Measurements from ENCODE around the gene MARCHF10. TPM values are rescaled to one million over a fixed set of nuclear protein-coding genes. Genes with fewer than 3 reads are reported as not detected.

MARCHF10 gene
- total and polyA plus RNA-seq, 2 of the 13 experiments (the other 11 are each of a cell fraction or from before 2014, with no cell fraction given): not detected

GRCh38 chr17:62703776-62704380 lies 104.2 kb downstream of the MARCHF10 start (continued):
- TF ChIP-seq DZIP1 (CRISPR knock-in tag; IDR thresholded peaks at IDR 0.05): no peak
- TF ChIP-seq ZBTB46 (CRISPR knock-in tag; IDR thresholded peaks at IDR 0.05; ENCODE audit: borderline replicate concordance): no peak
- TF ChIP-seq POLR2AphosphoS5 (IDR thresholded peaks at IDR 0.05; ENCODE audit: low read depth, low read length): no peak
- TF ChIP-seq ZNF552 (CRISPR knock-in tag; IDR thresholded peaks at IDR 0.05; ENCODE audit: borderline replicate concordance): 0 out of 2 replicates have a peak, but pooled peaks have one; percentile 42
- no peak for TF ChIP-seq SKIL (CRISPR knock-in tag; IDR thresholded peaks at IDR 0.05; ENCODE audit: borderline replicate concordance)
- no peak for TF ChIP-seq PPARG (CRISPR knock-in tag; conservative IDR thresholded peaks at IDR 0.05)
- TF ChIP-seq GPN1 (CRISPR knock-in tag; IDR thresholded peaks at IDR 0.05; ENCODE audit: borderline replicate concordance): no peak
- no peak for TF ChIP-seq ZNF260 (CRISPR knock-in tag; IDR thresholded peaks at IDR 0.05; ENCODE audit: borderline replicate concordance, low read depth)
- TF ChIP-seq KLF13 (CRISPR knock-in tag; IDR thresholded peaks at IDR 0.05): no peak
- no peak for TF ChIP-seq MTA1 (CRISPR knock-in tag; IDR thresholded peaks at IDR 0.05; ENCODE audit: borderline replicate concordance)
- TF ChIP-seq NPAS2 (CRISPR knock-in tag; IDR thresholded peaks at IDR 0.05; ENCODE audit: borderline replicate concordance): no peak
- no peak for TF ChIP-seq HDAC1 (CRISPR knock-in tag; IDR thresholded peaks at IDR 0.05)
- no peak for TF ChIP-seq ZNF33B (CRISPR knock-in tag; IDR thresholded peaks at IDR 0.05)
- no peak for TF ChIP-seq SP1 (IDR thresholded peaks at IDR 0.05)
- TF ChIP-seq SP1 (CRISPR knock-in tag; IDR thresholded peaks at IDR 0.05): no peak
- TF ChIP-seq KAT8 (CRISPR knock-in tag; IDR thresholded peaks at IDR 0.05): 0 out of 2 replicates have a peak, but pooled peaks have one; percentile 22
- TF ChIP-seq ZNF225 (CRISPR knock-in tag; IDR thresholded peaks at IDR 0.05): 0 out of 2 replicates have a peak, but pooled peaks have one; percentile 45
- TF ChIP-seq JUNB (CRISPR knock-in tag; IDR thresholded peaks at IDR 0.05; ENCODE audit: borderline replicate concordance): no peak
- no peak for TF ChIP-seq THAP7 (CRISPR knock-in tag; IDR thresholded peaks at IDR 0.05)
- peak; percentile 72; the same call in 1 of the 2 replicates for TF ChIP-seq TFDP1 (CRISPR knock-in tag; IDR thresholded peaks at IDR 0.05; ENCODE audit: borderline replicate concordance)
